Neural progenitor cell (in vitro differentiated cells): ENCODE data around the gene UCK2.

Source experiments
- CTCF ChIP-seq: fragments of 200-600 bp; sonication (generic); IDR thresholded peaks from 2 replicates; pipeline ENCODE4 v1.5.1; 2017; ENCODE audit warnings: antibody characterized with exemption, mild to moderate bottlenecking
- EZH2 ChIP-seq: fragments of 200-600 bp; sonication (generic); IDR thresholded peaks from 2 replicates; pipeline ENCODE4 v1.6.1; 2017; ENCODE audit warnings: antibody characterized with exemption, mild to moderate bottlenecking, moderate library complexity
- EZH2phosphoT487 ChIP-seq: fragments of 200-600 bp; sonication (generic); IDR thresholded peaks from 2 replicates; pipeline ENCODE4 v1.6.1; 2017; ENCODE audit warnings: antibody characterized with exemption

- TF ChIP-seq CTCF (no peak), EZH2 (no peak), EZH2phosphoT487 (no peak)
These were observed 28.6 kb downstream of the UCK2 start for GRCh38 chr1:165856021-165856420.
